Activated naive CD4-positive, alpha-beta T cell treated with Interleukin-2 at 50 U/mL for 16 hours (primary cell): ENCODE measurements around the gene CANX.
"Not testable (repeated sequence)": the region's sequence is repeated elsewhere in the genome, so short reads cannot be mapped to it uniquely, and the experiment has no call there.

Source experiments
- DNase-seq: peaks from one replicate; pipeline ENCODE4 v3.0.0-alpha.2; 2020

CANX gene

GRCh38 chr5:179700401-179700918, 1.7 kb downstream of the CANX start:
- no peak for DNase-seq

DNA sequence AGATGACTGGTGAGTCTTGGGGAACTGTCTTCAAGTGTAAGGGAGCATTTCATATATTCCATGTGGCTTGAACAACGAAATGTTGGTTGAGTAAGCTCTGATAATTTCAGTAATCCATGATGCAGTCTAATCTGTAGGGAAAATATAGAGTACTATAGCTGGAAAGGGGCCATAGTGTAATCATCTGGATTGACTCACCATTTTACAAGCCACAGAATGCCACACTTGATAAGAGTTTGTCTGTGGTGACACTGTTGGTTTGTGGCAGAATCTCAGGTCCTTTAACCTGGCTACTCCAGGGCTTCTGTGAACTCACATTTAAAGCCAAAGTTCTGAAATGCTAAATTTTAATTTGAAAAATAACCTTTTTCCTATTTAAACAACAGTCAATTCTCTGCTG, 17.5 kb downstream of the CANX start:
- no peak for DNase-seq

DNA sequence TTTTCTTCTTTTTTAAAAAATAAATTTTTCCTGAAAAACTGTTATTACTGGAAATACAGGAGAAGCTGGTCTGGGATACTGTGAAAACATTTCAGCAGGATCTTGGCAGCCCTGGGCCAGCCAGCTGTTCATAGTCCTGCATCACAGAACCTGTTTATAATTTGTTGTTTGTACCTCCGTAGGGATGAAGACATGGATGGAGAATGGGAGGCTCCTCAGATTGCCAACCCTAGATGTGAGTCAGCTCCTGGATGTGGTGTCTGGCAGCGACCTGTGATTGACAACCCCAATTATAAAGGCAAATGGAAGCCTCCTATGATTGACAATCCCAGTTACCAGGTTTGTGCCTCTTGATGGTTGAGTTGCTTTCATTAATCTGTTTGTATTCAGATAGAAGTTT, 21.5 kb downstream of the CANX start:
- DNase-seq: no peak

DNA sequence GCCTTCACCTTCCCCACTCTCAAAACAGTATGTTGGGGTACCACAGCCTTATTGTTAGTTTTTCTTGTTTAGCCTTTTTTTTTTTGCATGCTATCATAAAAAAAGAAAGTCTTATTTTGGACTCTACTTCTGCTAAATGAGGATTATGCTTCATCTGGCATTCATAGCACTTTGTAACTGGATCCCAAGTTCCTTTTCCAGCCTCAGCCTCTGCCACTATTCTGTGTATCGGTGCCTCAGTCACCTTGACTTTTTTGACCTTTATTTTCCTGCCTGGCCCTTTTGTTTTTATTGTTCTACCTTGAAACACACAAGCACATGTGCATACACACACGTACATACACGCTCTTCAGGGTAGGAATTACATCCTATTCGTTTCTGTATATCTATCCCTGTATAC, 25.4 kb downstream of the CANX start:
- DNase-seq: no peak

DNA sequence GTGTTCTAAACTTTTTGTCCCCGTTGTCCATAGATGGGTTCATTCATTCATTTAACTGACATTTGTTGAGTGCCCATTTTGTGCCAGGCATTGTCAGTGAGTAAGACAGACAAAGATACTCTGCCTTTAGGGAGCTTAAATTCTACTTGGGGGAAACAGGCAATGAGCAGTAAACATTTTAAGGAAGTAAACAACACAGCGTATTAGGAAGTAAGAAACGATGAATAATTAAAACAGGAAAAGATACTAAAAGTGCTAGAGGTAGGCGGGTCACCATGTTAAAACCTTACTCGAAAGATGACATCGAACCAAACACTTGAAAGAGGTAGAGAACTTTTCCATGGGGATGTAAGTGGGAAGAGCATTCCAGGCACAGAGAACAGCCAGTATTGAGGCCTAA, 28.3 kb downstream of the CANX start:
- DNase-seq: no peak

DNA sequence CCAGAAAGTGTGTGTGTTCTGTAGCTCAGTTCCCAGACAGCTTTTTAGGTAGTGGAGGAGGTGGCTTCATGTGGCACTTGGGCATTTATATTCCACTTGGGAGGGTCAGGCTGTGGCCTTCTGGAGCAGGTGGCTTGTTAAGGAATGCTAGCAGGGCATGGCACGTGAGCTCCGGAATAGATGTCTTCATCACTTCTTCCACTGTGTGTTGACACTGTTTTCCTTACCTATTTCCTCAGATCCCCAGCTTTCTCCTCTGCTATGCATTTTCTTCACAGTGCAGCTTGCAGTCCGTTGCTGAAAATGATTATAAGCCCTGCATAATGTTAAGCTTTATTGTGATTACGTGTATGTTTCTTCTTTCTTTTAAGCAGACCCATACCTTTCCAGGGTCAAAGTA, 30.5 kb downstream of the CANX start:
- no peak for DNase-seq

DNA sequence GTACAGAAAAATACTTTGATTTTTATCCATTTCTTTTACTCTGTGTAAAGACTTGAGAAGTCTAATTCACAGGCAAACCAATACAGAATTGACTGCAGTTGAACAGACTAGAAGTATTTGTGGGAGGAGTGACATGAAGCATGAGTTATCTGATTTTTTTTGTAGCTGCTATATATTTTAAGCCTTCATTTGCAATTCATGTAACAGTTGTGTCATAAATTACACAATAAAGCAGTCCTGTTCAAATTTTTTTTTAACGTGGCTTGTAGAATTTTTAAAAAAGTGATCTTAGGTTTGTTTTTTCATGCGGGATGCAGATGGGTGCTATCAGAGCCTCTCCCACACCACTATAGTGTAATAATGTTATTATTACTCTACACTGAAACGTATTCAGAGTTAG, 31.0 kb downstream of the CANX start:
- DNase-seq: no peak

GRCh38 chr5:179730356-179730755, 31.6 kb downstream of the CANX start:
- no peak for DNase-seq

DNA sequence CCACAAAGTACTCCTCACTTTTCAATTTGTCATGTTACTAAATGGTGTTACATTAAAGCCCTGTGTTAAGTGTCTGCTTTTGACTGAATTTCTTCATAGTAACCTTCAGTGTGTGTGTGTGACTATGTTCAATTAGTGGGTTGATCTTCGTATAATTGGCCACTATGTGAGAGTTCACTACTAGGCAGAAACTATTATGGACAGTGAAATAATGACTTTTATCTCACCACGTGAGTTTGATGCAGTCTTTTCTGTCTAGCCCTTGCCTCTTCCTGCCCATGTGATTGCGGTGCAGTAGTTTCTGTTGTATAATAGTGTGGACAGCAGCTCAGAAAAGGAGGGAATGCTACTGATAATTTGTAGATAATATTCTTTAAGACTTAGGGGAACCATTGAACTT, 32.1 kb downstream of the CANX start:
- no peak for DNase-seq

GRCh38 chr5:179731791-179732411, 33.1 kb downstream of the CANX start:
- DNase-seq: peak; percentile 20

GRCh38 chr5:179732412-179732917, 33.7 kb downstream of the CANX start, which contains the start of gene MAML1:
TSS of gene MAML1 (plus strand) at chr5:179732822. CDS start at chr5:179733113, 291 bp downstream.
- peak; percentile 100 for DNase-seq

DNA sequence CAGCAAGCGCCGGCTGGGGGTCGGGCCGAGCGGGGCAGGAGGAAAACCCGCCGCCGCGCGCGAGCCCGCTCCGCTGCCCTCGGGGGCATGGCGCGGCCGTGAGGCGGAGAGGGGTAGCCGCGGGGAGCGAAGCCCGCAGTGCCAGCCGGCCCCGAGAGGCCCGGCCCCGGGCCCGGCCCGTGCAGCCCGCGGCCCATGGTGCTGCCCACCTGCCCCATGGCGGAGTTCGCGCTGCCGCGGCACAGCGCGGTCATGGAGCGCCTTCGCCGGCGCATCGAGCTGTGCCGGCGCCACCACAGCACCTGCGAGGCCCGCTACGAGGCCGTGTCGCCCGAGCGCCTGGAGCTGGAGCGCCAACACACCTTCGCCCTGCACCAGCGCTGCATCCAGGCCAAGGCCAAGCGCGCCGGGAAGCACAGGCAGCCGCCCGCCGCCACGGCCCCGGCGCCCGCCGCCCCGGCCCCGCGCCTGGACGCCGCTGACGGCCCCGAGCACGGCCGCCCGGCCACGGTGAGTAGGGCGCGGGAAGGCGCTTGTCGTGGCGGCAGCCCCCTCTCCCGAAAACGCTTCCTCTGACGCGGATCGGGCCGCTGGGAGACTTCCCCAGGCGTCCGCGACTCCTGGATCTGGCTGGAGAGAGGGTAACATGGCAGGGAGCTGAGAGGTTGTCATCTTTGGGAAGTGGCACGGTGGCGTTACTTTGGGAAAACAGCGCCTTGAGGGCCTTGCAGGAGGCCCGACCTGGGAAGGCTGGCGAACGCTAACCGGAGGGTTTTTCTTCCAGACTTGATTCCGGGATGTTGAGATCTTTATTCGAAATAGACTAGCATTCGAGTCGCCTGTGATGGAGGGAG, 34.4 kb downstream of the CANX start:
- DNase-seq: peak; percentile 49

DNA sequence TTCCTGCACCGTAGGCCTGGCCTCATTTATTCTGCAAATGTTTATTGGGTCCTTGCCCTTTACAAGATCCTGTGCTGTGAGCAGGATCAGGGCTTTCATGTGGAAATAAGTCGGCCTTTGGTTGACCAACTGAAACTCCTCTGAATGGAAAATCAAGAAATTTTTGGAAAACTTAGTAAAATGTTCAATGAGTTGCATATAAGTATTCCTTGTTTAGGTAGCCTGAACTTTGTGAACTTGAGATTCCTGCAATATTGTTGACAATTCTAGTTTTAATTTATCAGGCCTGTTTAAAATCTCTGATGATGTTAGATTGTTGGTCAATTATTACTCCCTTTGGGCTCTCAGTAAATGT, 35.0 kb downstream of the CANX start:
- DNase-seq: no peak

DNA sequence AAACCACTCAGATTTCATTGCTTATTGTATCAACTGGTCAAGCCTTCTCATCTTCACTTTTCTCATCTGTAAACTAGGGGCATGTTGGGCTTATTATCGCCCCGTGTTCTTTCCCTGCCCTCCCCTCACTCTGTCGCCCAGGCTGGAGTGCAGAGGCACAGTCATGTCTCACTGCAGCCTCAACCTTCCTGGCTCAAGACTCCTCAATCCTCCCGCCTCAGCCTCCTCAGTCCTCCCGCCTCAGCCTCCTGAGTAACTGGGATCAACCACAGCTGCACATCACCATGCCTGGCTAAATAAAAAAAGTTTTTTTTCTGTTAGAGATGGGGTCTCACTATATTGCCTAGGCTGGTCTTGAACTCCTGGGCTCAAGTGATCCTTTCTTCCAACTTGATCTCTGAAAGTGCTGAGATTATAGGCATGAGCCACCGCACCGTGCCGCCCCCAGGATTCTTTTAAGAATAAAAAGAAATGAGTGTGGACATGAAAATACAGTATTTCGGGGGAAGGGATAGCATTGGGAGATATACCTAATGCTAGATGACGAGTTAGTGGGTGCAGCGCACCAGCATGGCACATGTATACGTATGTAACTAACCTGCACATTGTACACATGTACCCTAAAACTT, 35.9 kb downstream of the CANX start:
- DNase-seq: no peak

- no peak for DNase-seq
Measured at GRCh38 chr5:179738742-179739141, 40.0 kb downstream of the CANX start.

DNA sequence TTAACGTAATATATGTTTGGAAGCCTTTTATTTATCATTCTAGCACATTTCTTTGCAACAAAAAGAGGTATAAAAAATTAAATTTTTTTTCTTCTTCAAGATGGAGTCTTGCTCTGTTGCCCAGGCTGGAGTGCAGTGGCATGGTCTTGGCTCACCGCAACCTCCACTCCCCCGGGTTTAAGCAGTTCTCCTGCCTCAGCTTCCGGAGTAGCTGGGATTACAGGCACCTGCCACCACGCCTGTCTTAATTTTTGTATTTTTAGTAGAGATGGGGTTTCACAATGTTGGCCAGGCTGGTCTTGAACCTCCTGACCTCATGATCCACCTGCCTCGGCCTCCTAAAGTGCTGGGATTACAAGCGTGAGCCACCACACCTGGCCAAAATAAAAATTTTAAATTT, 45.3 kb downstream of the CANX start:
- DNase-seq: not testable (repeated sequence)

- DNase-seq: no peak
Measured at GRCh38 chr5:179746872-179747271, 48.1 kb downstream of the CANX start.

DNA sequence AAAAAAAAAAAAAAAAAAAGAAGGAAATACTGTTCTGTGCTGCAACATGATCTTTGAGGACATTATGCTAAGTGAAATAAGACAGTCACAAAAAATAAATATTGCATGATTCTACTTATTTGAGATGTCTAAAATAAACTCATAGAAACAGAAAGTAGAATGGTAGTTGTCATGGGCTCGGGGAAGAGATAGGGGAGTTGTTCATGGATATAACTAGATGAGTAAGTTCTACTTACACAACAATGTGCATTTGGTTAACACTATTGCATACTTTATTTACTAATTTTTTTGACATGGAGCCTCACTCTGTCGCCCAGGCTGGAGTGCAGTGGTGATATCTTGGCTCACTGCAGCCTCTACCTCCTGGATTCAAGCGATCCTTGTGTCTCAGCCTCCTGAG, 49.0 kb downstream of the CANX start:
- DNase-seq: no peak

DNA sequence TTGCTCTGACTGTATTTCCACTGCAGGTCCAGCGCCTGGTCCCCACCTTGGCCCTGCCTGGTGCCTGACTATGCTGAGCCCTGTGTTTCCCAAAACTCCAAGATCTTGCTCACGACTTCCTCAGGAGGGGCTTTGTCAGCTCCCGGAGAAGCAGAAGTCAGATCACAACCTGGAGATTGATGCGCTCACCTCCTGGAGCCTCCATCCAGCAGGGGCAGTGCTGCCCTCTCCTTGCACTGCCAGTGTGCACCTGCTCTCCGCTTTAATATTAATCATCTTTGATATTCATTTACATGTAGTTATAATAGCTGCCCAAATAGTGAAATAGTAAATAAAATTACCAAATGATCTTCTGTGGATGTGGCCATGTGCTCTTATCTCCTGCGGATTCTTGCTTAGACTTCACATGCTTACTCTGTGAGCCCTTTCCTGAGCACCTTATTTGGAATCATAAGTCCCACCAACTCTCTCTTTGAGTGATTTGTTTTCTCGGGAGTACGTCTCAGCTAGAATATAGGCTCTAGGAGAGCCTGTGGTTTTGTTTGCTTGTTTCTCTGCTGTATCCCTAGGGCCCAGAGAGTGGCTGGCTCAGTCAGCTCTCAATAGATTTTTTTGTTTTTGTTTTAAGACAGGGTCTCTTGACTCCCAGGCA, 51.2 kb downstream of the CANX start:
- DNase-seq: no peak

DNA sequence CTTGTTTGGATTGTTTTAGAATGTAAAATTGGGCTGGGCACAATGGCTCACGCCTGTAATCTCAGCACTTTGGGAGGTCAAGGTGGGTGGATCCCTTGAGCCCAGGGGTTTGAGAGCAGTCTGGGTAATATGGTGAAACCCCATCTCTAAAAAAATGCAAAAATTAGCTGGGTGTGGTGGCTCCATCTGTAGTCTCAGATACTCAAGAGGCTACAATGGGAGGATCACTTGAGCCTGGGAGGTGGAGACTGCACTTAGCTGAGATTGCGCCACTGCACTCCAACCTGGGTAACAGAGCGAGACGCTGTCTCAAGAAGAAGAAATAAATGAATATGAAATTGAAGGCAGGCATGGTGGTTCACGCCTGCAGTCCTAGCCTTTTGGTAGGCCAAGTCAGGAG, 55.2 kb downstream of the CANX start:
- DNase-seq: no peak

- no peak for DNase-seq
Measured at GRCh38 chr5:179755022-179755421, 56.3 kb downstream of the CANX start.

DNA sequence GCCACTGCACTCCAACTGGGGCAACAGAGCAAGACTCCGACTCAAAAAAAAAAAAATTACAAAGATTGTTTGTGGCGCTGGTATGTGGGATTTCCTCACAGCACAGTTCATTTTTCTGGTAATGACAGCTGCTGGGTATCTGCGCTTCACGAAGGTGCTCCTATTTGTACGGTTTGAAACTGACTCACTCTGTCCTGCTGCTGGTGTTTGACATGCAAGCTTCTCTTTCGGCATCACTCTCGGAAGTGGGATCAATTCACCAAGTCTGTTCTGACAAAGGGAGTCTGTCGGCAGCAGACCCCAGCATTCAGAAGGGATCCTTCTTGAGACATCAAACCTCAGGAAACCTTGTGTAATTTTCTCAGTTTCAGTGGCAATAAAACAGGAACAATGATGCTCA, 60.2 kb downstream of the CANX start:
- DNase-seq: no peak
